Activated CD4-positive, alpha-beta T cell treated with anti-CD3 and anti-CD28 coated beads for 4 hours (primary cell): ENCODE data around the gene CDK18.

ENCODE experiments used
- DNase-seq, 2 donors: peaks; one replicate each; pipeline ENCODE4 v3.0.0-alpha.2; 2020

The CDK18 gene

DNA sequence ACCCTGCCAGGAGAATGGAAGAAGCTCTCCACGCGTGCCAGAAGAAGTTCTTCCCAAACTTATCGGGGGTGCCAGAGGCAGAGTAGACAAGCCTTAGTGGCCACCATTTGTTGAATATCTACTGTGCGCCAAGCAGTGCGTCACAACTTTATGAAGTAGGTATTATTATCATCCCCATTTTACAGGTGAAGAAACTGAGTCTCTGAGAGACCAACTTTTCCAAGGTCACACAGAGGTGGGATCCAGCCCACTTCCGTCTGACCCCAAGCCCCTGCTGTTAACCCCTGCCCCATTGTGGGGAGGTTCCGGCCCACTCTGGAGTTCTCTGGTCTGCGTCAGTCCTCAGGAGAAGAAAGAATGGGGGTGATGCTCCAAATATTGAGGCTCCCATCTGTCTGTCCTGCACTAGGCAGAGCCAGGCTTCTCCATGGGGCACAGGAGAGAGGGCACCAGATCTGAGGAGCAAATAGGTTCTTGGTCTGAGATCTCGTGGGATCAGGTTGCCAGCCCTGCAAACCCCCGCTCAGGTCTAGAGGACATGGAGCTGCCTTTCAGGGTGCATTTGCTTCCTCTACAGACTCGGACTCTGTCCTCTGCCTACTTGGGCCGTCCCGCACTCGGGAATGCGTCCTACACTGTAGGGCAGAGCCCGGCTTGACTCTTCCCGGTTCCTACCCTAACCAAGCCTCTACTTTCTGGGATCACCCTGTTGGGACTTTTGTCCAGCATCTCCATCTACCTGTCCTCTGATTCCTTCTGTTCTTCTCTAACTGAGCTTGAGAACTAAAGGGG is 2.1 kb downstream of the CDK18 start:
- no peak for DNase-seq

DNA sequence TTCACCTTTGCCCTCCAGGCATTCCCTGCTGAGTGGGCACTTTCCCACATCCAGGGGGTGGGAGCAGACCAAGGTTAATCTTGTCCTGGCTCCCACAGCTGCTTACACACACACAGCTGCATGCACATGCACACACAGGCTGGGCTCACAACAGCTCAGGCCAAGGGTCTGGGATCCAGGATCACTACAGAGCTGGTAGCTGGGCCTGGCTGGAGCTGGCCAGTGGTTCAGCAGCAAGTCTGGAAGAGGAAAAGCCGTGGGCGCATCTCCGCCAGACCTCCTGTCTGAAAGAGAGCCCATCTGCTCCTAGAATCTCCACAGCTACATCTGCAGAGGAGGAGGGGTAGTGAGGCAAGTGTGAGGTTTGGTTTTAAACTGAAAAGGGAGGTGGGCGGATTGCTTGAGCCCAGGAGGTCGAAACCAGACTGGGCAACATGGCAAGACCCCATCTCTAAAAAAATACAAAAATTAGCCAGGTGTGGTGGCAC is 3.8 kb downstream of the CDK18 start:
- no peak for DNase-seq

GRCh38 chr1:205510308-205510950 is 6.0 kb downstream of the CDK18 start:
- no peak for DNase-seq

DNA sequence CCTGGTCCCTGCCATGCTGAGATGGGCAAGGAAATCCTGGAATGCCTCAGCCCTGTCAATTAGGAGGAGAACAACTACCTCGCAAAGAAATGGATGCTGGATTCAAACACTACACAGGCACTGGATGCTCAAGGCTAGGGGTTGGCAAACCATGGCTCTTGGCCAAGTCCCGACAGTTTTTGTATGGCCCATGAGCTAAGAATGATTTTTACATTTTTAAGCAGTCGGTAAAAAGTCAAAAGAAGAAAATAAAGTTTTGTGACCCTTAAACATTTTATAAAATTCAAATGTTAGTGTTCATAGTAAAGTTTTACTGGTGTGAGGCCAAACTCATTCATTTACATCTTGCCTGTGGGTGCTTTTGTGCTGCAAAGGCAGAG is 6.5 kb downstream of the CDK18 start:
- DNase-seq, result no peak

DNA sequence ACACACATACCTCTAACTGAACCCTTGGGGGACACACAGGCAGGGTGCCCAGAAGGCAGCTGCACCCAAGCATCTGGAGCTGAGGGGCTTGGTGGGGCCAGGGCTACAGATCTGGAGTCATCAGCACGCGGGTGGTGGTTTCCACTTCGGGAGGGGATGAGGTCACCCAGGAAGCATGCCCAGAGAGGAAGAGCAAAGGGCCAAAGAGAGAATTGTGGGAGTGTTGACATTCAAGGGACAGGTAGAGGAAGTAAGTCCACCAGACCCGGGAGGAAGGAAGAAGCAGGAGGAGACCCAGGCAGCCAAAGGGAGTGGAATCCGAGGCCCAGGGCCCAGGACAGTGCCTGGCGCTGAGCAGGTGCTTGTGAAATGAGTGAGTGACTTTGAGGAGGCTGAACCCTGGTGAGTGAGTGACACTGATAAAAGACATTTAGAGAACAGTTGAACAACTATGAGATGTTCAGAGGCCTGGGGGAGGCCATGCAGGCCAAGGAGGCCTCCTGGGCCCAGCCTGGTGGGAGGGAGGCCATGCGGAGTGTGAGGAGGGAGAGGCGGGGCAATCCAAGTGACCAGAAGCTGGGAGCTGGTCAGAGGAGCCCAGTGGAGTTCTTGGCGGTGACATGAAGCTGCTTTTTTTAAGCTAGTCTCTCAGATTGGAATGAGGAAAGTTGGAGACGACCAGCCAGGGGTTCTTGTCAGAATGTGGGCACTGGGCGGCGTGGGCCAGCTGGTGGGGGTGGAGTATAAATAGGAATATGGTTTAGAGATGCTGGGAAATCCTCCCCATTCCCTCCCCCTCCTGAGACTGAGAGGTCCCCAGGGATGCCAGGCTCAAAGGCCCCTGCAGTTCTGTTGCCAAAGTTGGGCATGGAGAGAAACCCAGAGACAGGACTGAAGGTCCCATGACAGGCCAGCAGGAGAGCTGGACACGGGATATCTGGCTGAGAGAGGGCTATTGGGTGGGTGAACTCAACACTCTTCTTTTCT is 7.9 kb downstream of the CDK18 start:
- DNase-seq, result no peak

- DNase-seq, result no peak
Measured at GRCh38 chr1:205513774-205514173, 9.3 kb downstream of the CDK18 start.

- no peak for DNase-seq
Measured at GRCh38 chr1:205514211-205515142, 10.0 kb downstream of the CDK18 start.

DNA sequence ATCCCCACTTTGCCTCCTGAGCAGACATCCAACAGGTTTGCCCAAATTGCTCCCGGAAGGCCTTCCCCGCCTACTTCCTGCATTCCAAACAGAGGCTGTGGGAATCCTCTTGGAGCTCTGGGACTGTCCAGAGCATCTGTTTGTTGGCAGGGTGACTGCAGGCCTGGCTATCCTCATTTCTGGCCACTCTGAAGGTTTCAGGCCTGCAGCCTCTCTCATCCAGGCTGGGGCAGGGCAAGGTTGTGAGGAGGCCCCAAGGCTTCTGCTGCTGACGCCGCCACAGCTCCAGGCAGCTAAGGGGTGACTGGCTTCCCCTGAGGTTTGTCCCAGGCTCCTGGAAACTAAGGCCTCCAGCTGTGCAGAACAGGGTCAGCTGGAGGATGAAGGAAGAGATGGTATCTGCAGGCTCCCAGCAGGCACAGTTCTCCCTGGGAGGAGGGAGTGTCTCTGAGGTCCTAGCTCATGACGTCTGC is 11.3 kb downstream of the CDK18 start:
- DNase-seq, result no peak

- DNase-seq, result no peak
Measured at GRCh38 chr1:205516362-205516761, 11.9 kb downstream of the CDK18 start.

GRCh38 chr1:205517288-205517687 is 12.8 kb downstream of the CDK18 start:
- no peak for DNase-seq

- DNase-seq, result no peak
Measured at GRCh38 chr1:205517763-205518162, 13.3 kb downstream of the CDK18 start.

GRCh38 chr1:205518661-205519540 is 14.4 kb downstream of the CDK18 start:
- no peak for DNase-seq

DNA sequence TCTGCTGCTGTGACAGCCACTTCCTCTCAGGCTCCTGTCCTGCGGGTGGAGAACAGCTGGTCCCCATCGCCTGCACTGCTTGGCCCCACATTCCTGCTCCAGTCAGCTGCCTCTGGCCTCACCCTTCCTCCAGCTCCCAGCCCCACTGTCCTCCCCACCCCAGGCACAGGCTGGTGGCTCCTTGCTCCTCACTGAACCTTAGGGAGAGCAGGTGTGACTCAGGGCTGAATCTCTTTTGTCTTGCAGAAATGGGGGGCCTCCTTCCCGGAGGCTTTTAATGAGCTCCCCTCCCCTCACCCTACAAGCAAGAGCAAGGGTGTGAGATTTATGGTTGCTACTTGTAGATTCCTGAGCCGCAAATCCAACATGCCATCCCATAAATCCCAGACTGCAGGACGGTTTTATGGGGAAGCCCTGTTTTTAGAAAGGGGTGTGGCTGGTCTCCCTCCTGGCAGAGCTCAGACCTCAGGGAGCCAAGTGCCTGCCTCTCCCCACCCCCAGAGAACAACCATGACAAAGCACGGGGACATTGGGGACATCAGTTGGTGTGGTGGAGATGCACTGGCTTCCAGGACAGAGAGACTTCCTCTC is 15.2 kb downstream of the CDK18 start:
- no peak for DNase-seq

- DNase-seq, result no peak
Measured at GRCh38 chr1:205520709-205521108, 16.2 kb downstream of the CDK18 start.

DNA sequence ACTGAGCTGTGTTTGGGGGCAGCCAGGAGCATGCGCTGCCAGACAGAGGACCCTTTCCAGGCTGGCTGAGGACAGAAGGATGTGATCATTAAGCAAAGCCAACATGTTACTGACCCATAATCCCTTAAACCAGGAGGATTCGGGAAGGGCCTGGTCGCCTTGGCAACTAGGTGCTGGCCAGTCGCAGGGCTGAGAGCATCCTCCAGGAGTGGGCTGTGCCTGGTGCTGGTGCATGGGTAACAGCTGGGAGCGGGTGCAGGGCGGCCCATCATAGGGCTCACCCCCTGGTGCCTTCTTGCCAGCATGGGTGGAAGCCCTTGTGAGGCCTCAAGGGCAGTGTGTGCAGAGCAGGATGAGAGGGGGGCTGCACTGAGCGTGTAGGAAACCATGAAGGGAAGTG is 17.2 kb downstream of the CDK18 start:
- DNase-seq, result no peak

DNA sequence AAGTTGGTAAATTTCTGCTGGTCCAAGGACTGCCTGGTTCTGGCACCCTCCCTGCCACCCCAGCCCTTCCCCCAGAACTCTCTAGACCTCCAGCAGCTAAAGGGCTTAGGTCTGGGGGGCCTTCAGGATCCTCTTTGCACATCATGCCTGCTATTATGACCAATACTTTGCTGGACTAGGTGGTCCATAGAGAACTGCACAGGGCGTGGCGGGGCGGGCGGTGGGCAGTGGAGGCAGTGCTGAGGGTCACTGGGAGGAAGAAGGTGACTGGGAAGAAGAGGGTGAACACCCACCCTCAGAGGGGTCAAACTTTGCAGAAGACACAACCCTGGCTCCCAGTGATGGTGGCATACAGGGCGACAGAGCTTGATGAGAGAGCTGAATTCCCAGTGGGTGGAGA is 18.2 kb downstream of the CDK18 start:
- no peak for DNase-seq

DNA sequence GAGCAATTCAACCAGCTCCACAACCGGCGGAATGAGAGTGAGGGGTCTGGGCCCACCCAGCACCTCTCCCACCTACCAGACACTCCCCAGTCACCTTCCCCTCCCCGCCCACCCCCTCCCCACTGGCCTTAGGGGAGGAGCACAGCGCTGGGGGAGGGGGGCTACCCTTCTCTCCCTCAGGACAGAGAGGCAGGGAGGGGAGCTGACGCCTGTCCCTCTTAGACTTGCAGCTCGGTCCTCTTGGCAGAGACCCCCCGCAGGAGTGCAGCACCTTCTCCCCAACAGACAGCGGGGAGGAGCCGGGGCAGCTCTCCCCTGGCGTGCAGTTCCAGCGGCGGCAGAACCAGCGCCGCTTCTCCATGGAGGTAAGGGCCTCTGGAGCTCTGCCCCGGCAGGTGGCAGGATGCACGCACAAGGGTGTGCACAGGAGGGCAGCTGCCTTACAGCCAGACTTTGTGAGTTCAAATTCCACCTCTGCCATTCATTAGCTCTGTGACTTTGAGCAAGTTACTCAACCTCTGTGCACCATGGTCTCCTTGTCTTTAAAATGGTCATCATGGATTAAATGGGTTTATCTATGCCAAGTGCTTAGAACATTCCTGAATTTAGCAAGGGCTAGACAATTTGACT is 18.9 kb downstream of the CDK18 start:
- no peak for DNase-seq

- peak; percentile 59 to 74 for DNase-seq
Measured at GRCh38 chr1:205523891-205524793, 19.7 kb downstream of the CDK18 start.

- DNase-seq, result no peak
Measured at GRCh38 chr1:205524794-205525101, 20.3 kb downstream of the CDK18 start.
